ENCODE results near the gene PROKR1. TPM values are rescaled to one million over a fixed set of nuclear protein-coding genes. Genes with fewer than 3 reads are reported as not detected.
"Not testable (repeated sequence)": the region's sequence is repeated elsewhere in the genome, so short reads cannot be mapped to it uniquely, and the experiment has no call there.

Gene PROKR1
- not detected for total RNA-seq
- polyA plus RNA-seq, result not detected
- total RNA-seq, result not detected

- ATAC-seq (peak; percentile 36), DNase-seq (peak in 1 of 9 donors; percentile 13)
- intact Hi-C loops (cut with micrococcal nuclease), result no loop called here
- Histone ChIP-seq H3K27ac (ENCODE audit: low read depth, low read length) (no peak within 1 kb of the TSS), H3K27me3 (ENCODE audit: control insufficient read depth in 2 of 2, insufficient read depth in 2 of 2, low read length in 2 of 2) (no peaks in the 10 kb centered on the region), H3K4me1 (ENCODE audit: control insufficient read depth in 2 of 2, insufficient read depth in 2 of 2, low read length in 2 of 2) (no peaks in the 10 kb centered on the region), H3K4me3 (ENCODE audit: low read length) (no peak within 1 kb of the TSS), H3K9me3 (ENCODE audit: control insufficient read depth in 2 of 3, low read length in 3 of 3) (no peaks in the 10 kb centered on the region), H3K36me3 (ENCODE audit: control insufficient read depth in 2 of 3, insufficient read depth in 3 of 3, low read length in 3 of 3) (no peaks in the 10 kb centered on the region)
- peaks cover 31 to 76% (median 68%) of the 10 kb centered on the region in 5 donors for H3K27me3 Mint-ChIP-seq
- CTCF ChIA-PET, result no interaction called here
- peak within 1 kb of the TSS in 9 of 10 donors; percentile 7 to 55 (median 44) for H3K4me3 Mint-ChIP-seq
- POLR2A ChIA-PET, result no interaction called here
- no peak within 1 kb of the TSS for H3K27ac Mint-ChIP-seq
- peaks cover 0 to 23% (median 10%) of the 10 kb centered on the region in 11 donors for H3K9me3 Mint-ChIP-seq
- peaks cover 0 to 8% (median 2%) of the 10 kb centered on the region in 7 donors for H3K4me1 Mint-ChIP-seq
- H3K36me3 Mint-ChIP-seq, result peaks cover 0 to 12% (median 0%) of the 10 kb centered on the region in 5 donors
Observed at GRCh38 chr2:68643011-68643873, at the start of gene PROKR1. Gene PROKR1, plus strand, starts transcription at chr2:68643579. Its CDS starts 2,243 bp downstream, at chr2:68645822.

- CTCF ChIA-PET, result interaction anchor here (1.3 to 1.9 kb wide), 3 partner anchors 12 to 334 kb away, joined by 3 to 5 read pairs (median 5); no protein-coding TSS in a partner anchor
- Mint-ChIP-seq H3K27ac (no peak overlapping the region), H3K36me3 (peaks cover 0 to 5% (median 3%) of the 10 kb centered on the region in 5 donors), H3K27me3 (peaks cover 3 to 16% (median 10%) of the 10 kb centered on the region in 5 donors), H3K9me3 (peaks cover 0 to 12% (median 0%) of the 10 kb centered on the region in 11 donors), H3K4me1 (peaks cover 3 to 10% (median 7%) of the 10 kb centered on the region in 7 donors), H3K4me3 (no peak overlapping the region)
- POLR2A ChIA-PET, result interaction anchor here (0.6 kb wide), 1 partner anchor 1627 kb away, joined by 3 read pairs; no protein-coding TSS in a partner anchor
- Histone ChIP-seq H3K36me3 (ENCODE audit: control insufficient read depth in 2 of 3, insufficient read depth in 3 of 3, low read length in 3 of 3) (no peaks in the 10 kb centered on the region), H3K4me3 (ENCODE audit: low read length) (no peak overlapping the region), H3K27me3 (ENCODE audit: control insufficient read depth in 2 of 2, insufficient read depth in 2 of 2, low read length in 2 of 2) (no peaks in the 10 kb centered on the region), H3K9me3 (ENCODE audit: control insufficient read depth in 2 of 3, low read length in 3 of 3) (no peaks in the 10 kb centered on the region), H3K27ac (ENCODE audit: low read depth, low read length) (no peak overlapping the region), H3K4me1 (ENCODE audit: control insufficient read depth in 2 of 2, insufficient read depth in 2 of 2, low read length in 2 of 2) (no peaks in the 10 kb centered on the region)
- intact Hi-C loops (cut with micrococcal nuclease), result loop anchor here in 1 of 2 donors (5.0 kb wide), 1 partner anchor 313 kb away; no protein-coding TSS in a partner anchor
- ATAC-seq (no peak), DNase-seq (no peak)
Observed at GRCh38 chr2:68594041-68594440, 49.3 kb upstream of the PROKR1 start.

GRCh38 chr2:68594674-68595492 lies 48.5 kb upstream of the PROKR1 start:
- no peak overlapping the region for H3K27ac ChIP-seq (ENCODE audit: low read depth, low read length)
- POLR2A ChIA-PET, result interaction anchor here (0.5 kb wide), 1 partner anchor 722 kb away, joined by 3 read pairs; no protein-coding TSS in a partner anchor
- Mint-ChIP-seq H3K36me3 (peaks cover 0 to 5% (median under 1%) of the 10 kb centered on the region in 5 donors), H3K4me1 (peaks cover 3 to 10% (median 7%) of the 10 kb centered on the region in 7 donors), H3K27ac (peak overlapping the region in 2 of 9 donors; percentile 1 to 5), H3K9me3 (peaks cover 0 to 21% (median 6%) of the 10 kb centered on the region in 11 donors), H3K27me3 (peaks cover 3 to 25% (median 16%) of the 10 kb centered on the region in 5 donors), H3K4me3 (peak overlapping the region in 3 of 10 donors; percentile 2 to 23 (median 4))
- H3K4me3 ChIP-seq (ENCODE audit: low read length), result no peak overlapping the region
- DNase-seq (peak; percentile 5 to 46 (median 39)), ATAC-seq (peak; percentile 74)
- H3K36me3 ChIP-seq (ENCODE audit: control insufficient read depth in 2 of 3, insufficient read depth in 3 of 3, low read length in 3 of 3), result no peaks in the 10 kb centered on the region
- no peaks in the 10 kb centered on the region for H3K9me3 ChIP-seq (ENCODE audit: control insufficient read depth in 2 of 3, low read length in 3 of 3)
- no peaks in the 10 kb centered on the region for H3K4me1 ChIP-seq (ENCODE audit: control insufficient read depth in 2 of 2, insufficient read depth in 2 of 2, low read length in 2 of 2)
- CTCF ChIA-PET, result interaction anchor here (0.7 to 2.3 kb wide), 12 partner anchors 8 to 352 kb away, joined by 3 to 36 read pairs (median 4); partner anchors contain the start of gene FBXO48
- intact Hi-C loops (cut with micrococcal nuclease), result loop anchor here (1.0 to 5.0 kb wide), 6 partner anchors 107 to 330 kb away; partner anchors contain the start of genes APLF (in 1 of the 2) and FBXO48 (in 1 of the 2)
- H3K27me3 ChIP-seq (ENCODE audit: control insufficient read depth in 2 of 2, insufficient read depth in 2 of 2, low read length in 2 of 2), result no peaks in the 10 kb centered on the region

GRCh38 chr2:68595493-68595785 lies 47.9 kb upstream of the PROKR1 start:
- intact Hi-C loops (cut with micrococcal nuclease), result loop anchor here (1.0 kb wide), 5 partner anchors 107 to 330 kb away; partner anchors contain the start of genes APLF (in 1 of the 2) and FBXO48 (in 1 of the 2)
- DNase-seq; H3K4me3 Mint-ChIP-seq; H3K27me3 ChIP-seq (ENCODE audit: control insufficient read depth in 2 of 2, insufficient read depth in 2 of 2, low read length in 2 of 2); H3K4me3 ChIP-seq (ENCODE audit: low read length); ATAC-seq; H3K36me3 ChIP-seq (ENCODE audit: control insufficient read depth in 2 of 3, insufficient read depth in 3 of 3, low read length in 3 of 3); H3K9me3 ChIP-seq (ENCODE audit: control insufficient read depth in 2 of 3, low read length in 3 of 3); H3K27ac Mint-ChIP-seq; POLR2A ChIA-PET; H3K36me3 Mint-ChIP-seq; H3K4me1 ChIP-seq (ENCODE audit: control insufficient read depth in 2 of 2, insufficient read depth in 2 of 2, low read length in 2 of 2); H3K27ac ChIP-seq (ENCODE audit: low read depth, low read length): not testable (repeated sequence)
- H3K27me3 Mint-ChIP-seq, result peaks cover 3 to 29% (median 16%) of the 10 kb centered on the region in 5 donors
- CTCF ChIA-PET, result interaction anchor here (0.6 to 2.3 kb wide), 13 partner anchors 9 to 686 kb away, joined by 3 to 36 read pairs (median 4); partner anchors contain the start of gene FBXO48
- H3K9me3 Mint-ChIP-seq, result peaks cover 0 to 26% (median 11%) of the 10 kb centered on the region in 11 donors
- peaks cover 3 to 10% (median 7%) of the 10 kb centered on the region in 7 donors for H3K4me1 Mint-ChIP-seq

- DNase-seq; H3K9me3 ChIP-seq (ENCODE audit: control insufficient read depth in 2 of 3, low read length in 3 of 3); CTCF ChIA-PET; POLR2A ChIA-PET; H3K27ac ChIP-seq (ENCODE audit: low read depth, low read length); H3K36me3 Mint-ChIP-seq; H3K4me1 ChIP-seq (ENCODE audit: control insufficient read depth in 2 of 2, insufficient read depth in 2 of 2, low read length in 2 of 2); H3K4me3 Mint-ChIP-seq; H3K27ac Mint-ChIP-seq; H3K4me3 ChIP-seq (ENCODE audit: low read length); H3K36me3 ChIP-seq (ENCODE audit: control insufficient read depth in 2 of 3, insufficient read depth in 3 of 3, low read length in 3 of 3); ATAC-seq; H3K4me1 Mint-ChIP-seq; H3K27me3 ChIP-seq (ENCODE audit: control insufficient read depth in 2 of 2, insufficient read depth in 2 of 2, low read length in 2 of 2): not testable (repeated sequence)
- intact Hi-C loops (cut with micrococcal nuclease), result loop anchor here in 1 of 2 donors (5.0 kb wide), 1 partner anchor 48 kb away; no protein-coding TSS in a partner anchor
- Mint-ChIP-seq H3K27me3 (peaks cover 3 to 36% (median 14%) of the 10 kb centered on the region in 5 donors), H3K9me3 (peaks cover 5 to 54% (median 16%) of the 10 kb centered on the region in 11 donors)
Observed at GRCh38 chr2:68600495-68600894, 42.9 kb upstream of the PROKR1 start.

- POLR2A ChIA-PET, result no interaction called here
- Mint-ChIP-seq H3K4me3 (no peak overlapping the region), H3K9me3 (peaks cover 5 to 46% (median 14%) of the 10 kb centered on the region in 11 donors), H3K36me3 (peaks cover 0 to 2% (median 0%) of the 10 kb centered on the region in 5 donors), H3K27ac (no peak overlapping the region), H3K4me1 (peaks cover 0 to 7% (median 0%) of the 10 kb centered on the region in 7 donors), H3K27me3 (peaks cover 0 to 32% (median 6%) of the 10 kb centered on the region in 5 donors)
- H3K27me3 ChIP-seq (ENCODE audit: control insufficient read depth in 2 of 2, insufficient read depth in 2 of 2, low read length in 2 of 2), result peaks cover 0 to 3% of the 10 kb centered on the region in 2 donors
- H3K4me1 ChIP-seq (ENCODE audit: control insufficient read depth in 2 of 2, insufficient read depth in 2 of 2, low read length in 2 of 2), result no peaks in the 10 kb centered on the region
- CTCF ChIA-PET, result no interaction called here
- H3K9me3 ChIP-seq (ENCODE audit: control insufficient read depth in 2 of 3, low read length in 3 of 3), result peaks cover 0 to 3% (median 0%) of the 10 kb centered on the region in 3 experiments
- H3K27ac ChIP-seq (ENCODE audit: low read depth, low read length), result no peak overlapping the region
- no peaks in the 10 kb centered on the region for H3K36me3 ChIP-seq (ENCODE audit: control insufficient read depth in 2 of 3, insufficient read depth in 3 of 3, low read length in 3 of 3)
- H3K4me3 ChIP-seq (ENCODE audit: low read length), result no peak overlapping the region
- no peak for DNase-seq
- no peak for ATAC-seq
- intact Hi-C loops (cut with micrococcal nuclease), result loop anchor here in 1 of 2 donors (5.0 kb wide), 1 partner anchor 51 kb away; no protein-coding TSS in a partner anchor
Observed at GRCh38 chr2:68603059-68603458, 40.3 kb upstream of the PROKR1 start.
